Upper lobe of left lung (tissue), 4 donors: ENCODE measurements around the gene MIPOL1.

Experiments
- EP300 ChIP-seq, 4 donors: sonication (generic); formaldehyde crosslinking; IDR thresholded peaks; one replicate each; pipeline ENCODE4 v1.5.1; 2017; ENCODE audit warnings: antibody characterized with exemption in 4 of 4, control low read depth in 2 of 4
- POLR2A ChIP-seq, 4 donors: fragments of 450-650 bp; IDR thresholded peaks; one replicate each; pipeline ENCODE4 v1.5.1; 2016 to 2017; ENCODE audit warnings: antibody characterized with exemption in 4 of 4, mild to moderate bottlenecking in 2 of 4
- POLR2AphosphoS5 ChIP-seq, 2 donors: sonication (generic); formaldehyde crosslinking; IDR thresholded peaks; one replicate each; pipeline ENCODE4 v1.5.1; 2017; ENCODE audit warnings: antibody characterized with exemption in 2 of 2
- TF ChIP-seq, protein P1 (sequence below), 6 experiments: fragments of 450-650 bp in 4 of 6; fragments of 200-600 bp in 2 of 6; sonication (generic) in 2 of 6; IDR thresholded peaks; one replicate each; pipeline ENCODE4 v1.5.1; 2016 to 2019; ENCODE audit warnings: antibody characterized with exemption in 6 of 6

GRCh38 chr14:37167151-37168047, 30.3 kb upstream of the MIPOL1 start:
- TF ChIP-seq POLR2AphosphoS5 (IDR thresholded peaks at IDR 0.05) (no peak), POLR2A (IDR thresholded peaks at IDR 0.05) (no peak), EP300 (IDR thresholded peaks at IDR 0.05) (no peak)
- TF ChIP-seq, protein P1, sequence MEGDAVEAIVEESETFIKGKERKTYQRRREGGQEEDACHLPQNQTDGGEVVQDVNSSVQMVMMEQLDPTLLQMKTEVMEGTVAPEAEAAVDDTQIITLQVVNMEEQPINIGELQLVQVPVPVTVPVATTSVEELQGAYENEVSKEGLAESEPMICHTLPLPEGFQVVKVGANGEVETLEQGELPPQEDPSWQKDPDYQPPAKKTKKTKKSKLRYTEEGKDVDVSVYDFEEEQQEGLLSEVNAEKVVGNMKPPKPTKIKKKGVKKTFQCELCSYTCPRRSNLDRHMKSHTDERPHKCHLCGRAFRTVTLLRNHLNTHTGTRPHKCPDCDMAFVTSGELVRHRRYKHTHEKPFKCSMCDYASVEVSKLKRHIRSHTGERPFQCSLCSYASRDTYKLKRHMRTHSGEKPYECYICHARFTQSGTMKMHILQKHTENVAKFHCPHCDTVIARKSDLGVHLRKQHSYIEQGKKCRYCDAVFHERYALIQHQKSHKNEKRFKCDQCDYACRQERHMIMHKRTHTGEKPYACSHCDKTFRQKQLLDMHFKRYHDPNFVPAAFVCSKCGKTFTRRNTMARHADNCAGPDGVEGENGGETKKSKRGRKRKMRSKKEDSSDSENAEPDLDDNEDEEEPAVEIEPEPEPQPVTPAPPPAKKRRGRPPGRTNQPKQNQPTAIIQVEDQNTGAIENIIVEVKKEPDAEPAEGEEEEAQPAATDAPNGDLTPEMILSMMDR (IDR thresholded peaks at IDR 0.05) = no peak
